HL-60 (cell line): ENCODE measurements around the gene MYH9.
A peak's percentile ranks its signal among the peaks of the same experiment; 100 is the strongest.

Experiments used
- DNase-seq, 2 experiments: peaks; one replicate each; pipeline ENCODE4 v3.0.0-alpha.2; 2010 to 2020; ENCODE audit warnings: low read depth in 1 of 2, low spot score in 1 of 2
- H3K27ac ChIP-seq: fragments of 250-450 bp; sonication (Bioruptor Pico); replicated peaks from 2 replicates; pipeline ENCODE4 v1.5.1; 2020; ENCODE audit warnings: mild to moderate bottlenecking, moderate library complexity
- H3K27me3 ChIP-seq: fragments of 250-450 bp; sonication (Bioruptor Pico); 2 replicates; pipeline ENCODE4 v1.5.1; 2021; ENCODE audit warnings: mild to moderate bottlenecking, moderate library complexity; ENCODE audit not compliant: insufficient read depth, poor library complexity, severe bottlenecking
- H3K4me3 ChIP-seq: replicated peaks from 2 replicates; pipeline ENCODE4 v1.5.1; 2011; ENCODE audit warnings: mild to moderate bottlenecking, control low read depth, low read length; ENCODE audit not compliant: insufficient read depth
- GABPA ChIP-seq: IDR thresholded peaks from 2 replicates; pipeline ENCODE4 v1.6.1; 2012; ENCODE audit warnings: low read depth
- POLR2AphosphoS5 ChIP-seq: IDR thresholded peaks from 2 replicates; pipeline ENCODE4 v1.6.1; 2012; ENCODE audit warnings: low read depth
- SPI1 ChIP-seq: IDR thresholded peaks from 2 replicates; pipeline ENCODE4 v1.6.1; 2012; ENCODE audit warnings: low read depth, mild to moderate bottlenecking, borderline replicate concordance
- TF ChIP-seq, protein P1 (sequence below): IDR thresholded peaks from one replicate; pipeline ENCODE4 v1.5.1; 2011; ENCODE audit warnings: low read length, control low read depth, inconsistent platforms; ENCODE audit not compliant: insufficient read depth
- TF ChIP-seq, protein P2 (sequence below): IDR thresholded peaks from 2 replicates; pipeline ENCODE4 v1.6.1; 2012; ENCODE audit warnings: low read depth; ENCODE audit not compliant: insufficient replicate concordance

Gene MYH9

DNA sequence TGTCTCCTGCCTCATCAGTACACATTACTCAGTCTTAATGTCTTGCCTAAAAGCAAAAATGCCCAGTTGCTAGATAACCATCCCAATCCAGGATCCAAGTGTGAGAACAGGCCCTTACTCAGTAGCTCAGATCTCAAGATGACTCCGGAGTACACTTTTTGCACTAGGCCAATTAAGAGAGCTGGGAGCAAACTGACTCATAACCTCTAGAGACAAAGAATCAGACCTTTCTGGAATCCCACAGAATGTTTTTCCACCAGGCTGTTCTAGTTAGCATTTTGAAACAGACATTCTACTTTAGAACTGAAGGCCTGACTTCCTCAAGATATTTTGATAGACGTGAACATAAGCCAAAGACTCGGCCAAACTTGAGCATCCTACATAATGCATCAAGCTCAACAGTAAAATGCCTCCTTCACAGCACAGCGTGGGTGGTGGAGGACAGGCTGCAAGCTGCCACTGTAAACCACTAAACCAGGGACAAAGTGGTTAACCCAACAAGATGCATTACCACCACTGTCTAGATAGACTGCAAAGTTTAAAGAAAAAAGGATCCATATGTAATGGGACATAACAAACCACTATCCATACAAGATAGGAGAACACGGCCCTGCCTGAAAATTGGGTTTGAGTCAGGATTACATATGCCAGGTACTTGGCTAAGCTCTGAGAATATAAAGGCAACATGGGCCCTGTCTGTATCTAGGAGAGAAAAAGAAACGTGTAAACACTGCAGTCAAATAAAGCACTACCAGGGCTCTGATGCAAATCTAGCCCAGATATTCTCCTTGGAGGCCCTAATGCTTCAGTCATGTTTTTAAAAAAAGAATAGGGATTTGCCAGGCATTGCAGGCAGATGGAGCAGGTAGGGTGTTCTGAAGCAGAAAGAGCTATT lies 48.3 kb downstream of the MYH9 start:
- H3K4me3 ChIP-seq = no peak overlapping the region
- no peak overlapping the region for H3K27ac ChIP-seq
- no peaks in the 10 kb centered on the region for H3K27me3 ChIP-seq
- TF ChIP-seq POLR2AphosphoS5 (no peak), SPI1 (no peak)
- TF ChIP-seq, protein P1, sequence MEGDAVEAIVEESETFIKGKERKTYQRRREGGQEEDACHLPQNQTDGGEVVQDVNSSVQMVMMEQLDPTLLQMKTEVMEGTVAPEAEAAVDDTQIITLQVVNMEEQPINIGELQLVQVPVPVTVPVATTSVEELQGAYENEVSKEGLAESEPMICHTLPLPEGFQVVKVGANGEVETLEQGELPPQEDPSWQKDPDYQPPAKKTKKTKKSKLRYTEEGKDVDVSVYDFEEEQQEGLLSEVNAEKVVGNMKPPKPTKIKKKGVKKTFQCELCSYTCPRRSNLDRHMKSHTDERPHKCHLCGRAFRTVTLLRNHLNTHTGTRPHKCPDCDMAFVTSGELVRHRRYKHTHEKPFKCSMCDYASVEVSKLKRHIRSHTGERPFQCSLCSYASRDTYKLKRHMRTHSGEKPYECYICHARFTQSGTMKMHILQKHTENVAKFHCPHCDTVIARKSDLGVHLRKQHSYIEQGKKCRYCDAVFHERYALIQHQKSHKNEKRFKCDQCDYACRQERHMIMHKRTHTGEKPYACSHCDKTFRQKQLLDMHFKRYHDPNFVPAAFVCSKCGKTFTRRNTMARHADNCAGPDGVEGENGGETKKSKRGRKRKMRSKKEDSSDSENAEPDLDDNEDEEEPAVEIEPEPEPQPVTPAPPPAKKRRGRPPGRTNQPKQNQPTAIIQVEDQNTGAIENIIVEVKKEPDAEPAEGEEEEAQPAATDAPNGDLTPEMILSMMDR = no peak
- DNase-seq = no peak

DNA sequence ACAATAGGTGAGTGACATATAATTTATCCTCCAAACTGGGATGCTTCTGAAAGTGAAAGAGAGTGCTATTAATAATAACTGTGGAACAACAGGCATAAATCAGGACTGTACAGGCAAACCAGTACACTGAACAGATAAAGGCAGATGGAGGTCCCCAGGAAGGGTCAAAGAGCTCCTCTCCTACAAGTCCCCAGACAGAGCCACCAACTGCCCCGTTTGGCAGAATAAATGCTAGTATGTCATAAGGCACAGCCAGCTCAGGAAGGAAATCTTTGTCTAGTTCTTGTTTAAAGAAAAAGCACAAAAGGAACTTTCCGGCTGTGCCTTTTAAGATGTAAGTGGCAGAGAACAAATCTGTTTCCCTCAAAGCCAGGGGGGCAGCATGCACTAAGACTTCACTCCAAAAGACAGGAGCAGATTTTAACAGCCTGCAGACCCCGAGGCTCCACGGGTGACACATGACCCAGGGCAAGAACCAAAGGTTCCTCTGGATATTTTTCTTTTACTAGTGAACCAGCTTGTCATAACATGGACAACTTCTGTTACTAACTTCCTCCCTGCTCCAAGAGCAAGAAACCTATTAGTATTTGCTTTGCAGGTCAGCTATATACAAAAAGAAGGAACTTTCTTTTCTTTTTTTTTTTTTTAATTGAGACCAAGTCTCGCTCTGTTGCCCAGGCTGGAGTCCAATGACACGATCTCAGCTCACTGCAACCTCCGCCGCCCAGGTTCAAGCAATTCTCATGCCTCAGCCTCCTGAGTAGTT lies 50.2 kb downstream of the MYH9 start:
- TF ChIP-seq GABPA (no peak), SPI1 (peak; percentile 63; the same call in 1 of the 2 replicates)
- no peaks in the 10 kb centered on the region for H3K27me3 ChIP-seq
- peak in 1 of 2 experiments; percentile 32 for DNase-seq
- H3K27ac ChIP-seq = peak overlapping the region; percentile 95
- no peak overlapping the region for H3K4me3 ChIP-seq

DNA sequence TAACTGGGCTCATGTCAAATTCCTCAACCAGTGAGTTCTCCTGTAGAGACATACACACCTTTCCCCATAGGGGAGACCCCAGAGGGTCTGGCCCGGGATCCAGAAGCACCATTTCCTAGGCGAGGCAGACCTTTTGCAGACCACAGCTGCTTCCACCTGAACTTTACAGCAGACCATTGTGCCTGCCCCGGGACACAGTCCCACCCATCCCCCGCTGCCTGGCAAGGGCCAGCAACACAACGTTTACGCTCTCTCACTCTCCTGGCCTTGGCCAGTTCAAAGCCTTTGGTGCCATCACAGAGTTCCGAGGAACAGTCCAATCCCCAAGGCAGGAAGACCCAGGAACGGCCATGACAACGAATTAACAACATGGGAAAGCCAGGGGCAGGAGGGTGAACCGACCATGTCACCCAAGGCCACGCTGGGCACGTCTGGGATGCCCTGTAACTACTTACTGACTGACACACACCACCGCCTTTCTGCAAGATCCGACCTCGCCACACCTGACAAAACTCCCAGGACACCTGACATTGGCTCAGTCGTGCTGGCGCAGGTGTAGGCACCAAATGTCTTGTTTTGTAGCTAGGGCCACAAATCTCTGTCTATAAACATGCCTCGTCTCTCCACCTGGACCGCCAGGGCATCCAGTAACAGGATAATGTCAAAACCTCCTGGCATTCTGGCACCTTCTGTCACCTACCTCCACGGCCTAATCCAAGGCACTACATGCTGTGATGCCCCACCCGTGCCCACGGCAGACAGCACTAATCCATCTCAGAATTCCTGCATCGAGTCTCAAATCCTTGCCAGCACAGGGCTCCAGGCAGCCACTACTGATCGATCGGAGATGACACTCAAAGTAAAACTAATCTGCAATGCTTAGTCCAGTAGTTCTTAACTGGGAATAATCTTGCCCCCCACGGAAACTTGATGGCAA lies 51.3 kb downstream of the MYH9 start:
- Histone ChIP-seq H3K27ac (peak overlapping the region; percentile 95), H3K27me3 (no peaks in the 10 kb centered on the region), H3K4me3 (no peak overlapping the region)
- 0 out of 2 replicates have a peak, but pooled peaks have one; percentile 37 for TF ChIP-seq POLR2AphosphoS5
- TF ChIP-seq, protein P2, sequence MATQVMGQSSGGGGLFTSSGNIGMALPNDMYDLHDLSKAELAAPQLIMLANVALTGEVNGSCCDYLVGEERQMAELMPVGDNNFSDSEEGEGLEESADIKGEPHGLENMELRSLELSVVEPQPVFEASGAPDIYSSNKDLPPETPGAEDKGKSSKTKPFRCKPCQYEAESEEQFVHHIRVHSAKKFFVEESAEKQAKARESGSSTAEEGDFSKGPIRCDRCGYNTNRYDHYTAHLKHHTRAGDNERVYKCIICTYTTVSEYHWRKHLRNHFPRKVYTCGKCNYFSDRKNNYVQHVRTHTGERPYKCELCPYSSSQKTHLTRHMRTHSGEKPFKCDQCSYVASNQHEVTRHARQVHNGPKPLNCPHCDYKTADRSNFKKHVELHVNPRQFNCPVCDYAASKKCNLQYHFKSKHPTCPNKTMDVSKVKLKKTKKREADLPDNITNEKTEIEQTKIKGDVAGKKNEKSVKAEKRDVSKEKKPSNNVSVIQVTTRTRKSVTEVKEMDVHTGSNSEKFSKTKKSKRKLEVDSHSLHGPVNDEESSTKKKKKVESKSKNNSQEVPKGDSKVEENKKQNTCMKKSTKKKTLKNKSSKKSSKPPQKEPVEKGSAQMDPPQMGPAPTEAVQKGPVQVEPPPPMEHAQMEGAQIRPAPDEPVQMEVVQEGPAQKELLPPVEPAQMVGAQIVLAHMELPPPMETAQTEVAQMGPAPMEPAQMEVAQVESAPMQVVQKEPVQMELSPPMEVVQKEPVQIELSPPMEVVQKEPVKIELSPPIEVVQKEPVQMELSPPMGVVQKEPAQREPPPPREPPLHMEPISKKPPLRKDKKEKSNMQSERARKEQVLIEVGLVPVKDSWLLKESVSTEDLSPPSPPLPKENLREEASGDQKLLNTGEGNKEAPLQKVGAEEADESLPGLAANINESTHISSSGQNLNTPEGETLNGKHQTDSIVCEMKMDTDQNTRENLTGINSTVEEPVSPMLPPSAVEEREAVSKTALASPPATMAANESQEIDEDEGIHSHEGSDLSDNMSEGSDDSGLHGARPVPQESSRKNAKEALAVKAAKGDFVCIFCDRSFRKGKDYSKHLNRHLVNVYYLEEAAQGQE = no peak
- DNase-seq = no peak

DNA sequence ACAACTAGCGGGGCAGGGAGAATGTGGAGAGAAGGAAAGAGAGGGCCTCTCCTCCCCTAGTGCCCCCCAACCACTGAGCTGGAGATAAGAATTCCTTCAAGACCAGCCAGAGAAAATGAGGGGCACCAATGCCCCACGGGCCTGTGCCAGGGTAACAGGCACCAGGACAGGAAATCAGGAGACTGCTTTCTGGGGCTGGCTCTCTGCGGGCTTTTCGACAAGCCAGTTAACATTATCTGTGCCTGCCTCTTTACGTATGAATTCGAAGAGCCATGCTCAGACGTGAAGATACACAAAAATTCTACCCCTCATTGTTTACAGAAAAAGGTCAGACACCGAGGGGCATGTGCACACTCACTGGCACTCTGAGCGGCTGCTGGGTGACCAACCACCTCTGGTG lies 52.1 kb downstream of the MYH9 start:
- H3K27ac ChIP-seq = peak overlapping the region; percentile 95

More for the DNA sequence above, 52.1 kb downstream of the MYH9 start:
- no peak for DNase-seq
- TF ChIP-seq SPI1 (no peak), GABPA (no peak), POLR2AphosphoS5 (no peak)
- TF ChIP-seq, protein P1 = no peak
- TF ChIP-seq, protein P2 = no peak
- Histone ChIP-seq H3K27me3 (no peaks in the 10 kb centered on the region), H3K4me3 (no peak overlapping the region)
